ENCODE results near the gene TESPA1. TPM values are rescaled to one million over a fixed set of nuclear protein-coding genes. Genes with fewer than 3 reads are reported as not detected.

The TESPA1 gene
- total and polyA plus RNA-seq, 2 experiments from 2014 or later = 0.34 TPM; not detected in 1

DNA sequence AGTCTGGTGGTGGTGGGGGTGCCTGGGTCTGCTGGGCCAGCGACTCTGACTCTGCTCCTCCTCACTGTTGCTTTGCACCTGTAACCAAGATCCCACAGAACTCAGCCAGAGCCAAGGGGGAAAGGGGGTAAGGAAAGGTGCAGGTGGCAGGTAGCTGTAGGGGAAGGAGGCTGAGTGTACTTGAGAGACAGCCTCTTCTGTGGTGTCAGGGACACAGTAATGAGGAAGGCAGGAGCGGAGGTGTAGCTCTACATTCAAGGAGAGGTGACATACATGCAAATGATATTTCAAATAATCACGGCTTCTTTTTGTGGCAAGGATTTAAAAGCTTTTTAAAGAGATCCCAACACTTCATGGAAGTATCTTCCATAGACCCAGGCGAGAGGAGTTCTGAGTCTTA is 23.4 kb downstream of the TESPA1 start:
- no peaks in the 10 kb centered on the region for H3K36me3 Mint-ChIP-seq (ENCODE audit: low read depth)

More for the DNA sequence above, 23.4 kb downstream of the TESPA1 start:
- H3K27ac ChIP-seq (ENCODE audit: low read depth) = no peak overlapping the region
- no peak overlapping the region for H3K4me2 ChIP-seq
- H3K4me1 Mint-ChIP-seq = peaks cover 16% of the 10 kb centered on the region; the same call in 2 of the 3 replicates
- no peaks in the 10 kb centered on the region; the same call in 1 of the 2 replicates for H3K4me1 ChIP-seq (ENCODE audit: insufficient read depth)
- no peaks in the 10 kb centered on the region for H3K36me3 ChIP-seq (ENCODE audit: insufficient read depth)
- H3F3A ChIP-seq (replicated peaks; ENCODE audit: low read depth) = no peaks in the 10 kb centered on the region
- DNase-seq (ENCODE audit: low spot score) (no peak), ATAC-seq (no peak)
- H3K9me2 ChIP-seq (ENCODE audit: insufficient read depth) = peaks cover 12% of the 10 kb centered on the region; the same call in 1 of the 2 replicates
- TF ChIP-seq ZNF331 (CRISPR knock-in tag; IDR thresholded peaks at IDR 0.05; ENCODE audit: low read depth) = no peak
- no peak for TF ChIP-seq STAT1 (IDR thresholded peaks at IDR 0.05; ENCODE audit: unreplicated experiment)
- no peak for TF ChIP-seq REST (IDR thresholded peaks at IDR 0.05; ENCODE audit: unreplicated experiment)
- TF ChIP-seq, protein P1, sequence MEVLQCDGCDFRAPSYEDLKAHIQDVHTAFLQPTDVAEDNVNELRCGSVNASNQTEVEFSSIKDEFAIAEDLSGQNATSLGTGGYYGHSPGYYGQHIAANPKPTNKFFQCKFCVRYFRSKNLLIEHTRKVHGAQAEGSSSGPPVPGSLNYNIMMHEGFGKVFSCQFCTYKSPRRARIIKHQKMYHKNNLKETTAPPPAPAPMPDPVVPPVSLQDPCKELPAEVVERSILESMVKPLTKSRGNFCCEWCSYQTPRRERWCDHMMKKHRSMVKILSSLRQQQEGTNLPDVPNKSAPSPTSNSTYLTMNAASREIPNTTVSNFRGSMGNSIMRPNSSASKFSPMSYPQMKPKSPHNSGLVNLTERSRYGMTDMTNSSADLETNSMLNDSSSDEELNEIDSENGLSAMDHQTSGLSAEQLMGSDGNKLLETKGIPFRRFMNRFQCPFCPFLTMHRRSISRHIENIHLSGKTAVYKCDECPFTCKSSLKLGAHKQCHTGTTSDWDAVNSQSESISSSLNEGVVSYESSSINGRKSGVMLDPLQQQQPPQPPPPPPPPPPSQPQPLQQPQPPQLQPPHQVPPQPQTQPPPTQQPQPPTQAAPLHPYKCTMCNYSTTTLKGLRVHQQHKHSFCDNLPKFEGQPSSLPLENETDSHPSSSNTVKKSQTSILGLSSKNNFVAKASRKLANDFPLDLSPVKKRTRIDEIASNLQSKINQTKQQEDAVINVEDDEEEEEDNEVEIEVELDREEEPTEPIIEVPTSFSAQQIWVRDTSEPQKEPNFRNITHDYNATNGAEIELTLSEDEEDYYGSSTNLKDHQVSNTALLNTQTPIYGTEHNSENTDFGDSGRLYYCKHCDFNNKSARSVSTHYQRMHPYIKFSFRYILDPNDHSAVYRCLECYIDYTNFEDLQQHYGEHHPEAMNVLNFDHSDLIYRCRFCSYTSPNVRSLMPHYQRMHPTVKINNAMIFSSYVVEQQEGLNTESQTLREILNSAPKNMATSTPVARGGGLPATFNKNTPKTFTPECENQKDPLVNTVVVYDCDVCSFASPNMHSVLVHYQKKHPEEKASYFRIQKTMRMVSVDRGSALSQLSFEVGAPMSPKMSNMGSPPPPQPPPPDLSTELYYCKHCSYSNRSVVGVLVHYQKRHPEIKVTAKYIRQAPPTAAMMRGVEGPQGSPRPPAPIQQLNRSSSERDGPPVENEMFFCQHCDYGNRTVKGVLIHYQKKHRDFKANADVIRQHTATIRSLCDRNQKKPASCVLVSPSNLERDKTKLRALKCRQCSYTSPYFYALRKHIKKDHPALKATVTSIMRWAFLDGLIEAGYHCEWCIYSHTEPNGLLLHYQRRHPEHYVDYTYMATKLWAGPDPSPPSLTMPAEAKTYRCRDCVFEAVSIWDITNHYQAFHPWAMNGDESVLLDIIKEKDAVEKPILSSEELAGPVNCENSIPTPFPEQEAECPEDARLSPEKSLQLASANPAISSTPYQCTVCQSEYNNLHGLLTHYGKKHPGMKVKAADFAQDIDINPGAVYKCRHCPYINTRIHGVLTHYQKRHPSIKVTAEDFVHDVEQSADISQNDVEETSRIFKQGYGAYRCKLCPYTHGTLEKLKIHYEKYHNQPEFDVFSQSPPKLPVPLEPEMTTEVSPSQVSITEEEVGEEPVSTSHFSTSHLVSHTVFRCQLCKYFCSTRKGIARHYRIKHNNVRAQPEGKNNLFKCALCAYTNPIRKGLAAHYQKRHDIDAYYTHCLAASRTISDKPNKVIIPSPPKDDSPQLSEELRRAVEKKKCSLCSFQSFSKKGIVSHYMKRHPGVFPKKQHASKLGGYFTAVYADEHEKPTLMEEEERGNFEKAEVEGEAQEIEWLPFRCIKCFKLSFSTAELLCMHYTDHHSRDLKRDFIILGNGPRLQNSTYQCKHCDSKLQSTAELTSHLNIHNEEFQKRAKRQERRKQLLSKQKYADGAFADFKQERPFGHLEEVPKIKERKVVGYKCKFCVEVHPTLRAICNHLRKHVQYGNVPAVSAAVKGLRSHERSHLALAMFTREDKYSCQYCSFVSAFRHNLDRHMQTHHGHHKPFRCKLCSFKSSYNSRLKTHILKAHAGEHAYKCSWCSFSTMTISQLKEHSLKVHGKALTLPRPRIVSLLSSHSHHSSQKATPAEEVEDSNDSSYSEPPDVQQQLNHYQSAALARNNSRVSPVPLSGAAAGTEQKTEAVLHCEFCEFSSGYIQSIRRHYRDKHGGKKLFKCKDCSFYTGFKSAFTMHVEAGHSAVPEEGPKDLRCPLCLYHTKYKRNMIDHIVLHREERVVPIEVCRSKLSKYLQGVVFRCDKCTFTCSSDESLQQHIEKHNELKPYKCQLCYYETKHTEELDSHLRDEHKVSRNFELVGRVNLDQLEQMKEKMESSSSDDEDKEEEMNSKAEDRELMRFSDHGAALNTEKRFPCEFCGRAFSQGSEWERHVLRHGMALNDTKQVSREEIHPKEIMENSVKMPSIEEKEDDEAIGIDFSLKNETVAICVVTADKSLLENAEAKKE (CRISPR knock-in tag; IDR thresholded peaks at IDR 0.05) = no peak
- no peak for TF ChIP-seq ETS1 (IDR thresholded peaks at IDR 0.05)
- no peak for TF ChIP-seq EZH2 (IDR thresholded peaks at IDR 0.05; ENCODE audit: low read depth, unreplicated experiment)
- no peak for TF ChIP-seq NANOG (IDR thresholded peaks at IDR 0.05; ENCODE audit: borderline replicate concordance)
- no peak for TF ChIP-seq EZH2phosphoT487 (IDR thresholded peaks at IDR 0.05; ENCODE audit: unreplicated experiment)
- no peak for TF ChIP-seq POLR2AphosphoS5 (IDR thresholded peaks at IDR 0.05; ENCODE audit: low read depth)
- TF ChIP-seq JUNB (IDR thresholded peaks at IDR 0.05; ENCODE audit: unreplicated experiment) = no peak
- no peak for TF ChIP-seq ZNF114 (CRISPR knock-in tag; IDR thresholded peaks at IDR 0.05)
- no peak for TF ChIP-seq CTCF (conservative IDR thresholded peaks at IDR 0.05; ENCODE audit: low read depth in 2 of 2)
- TF ChIP-seq CREB1 (CRISPR knock-in tag; IDR thresholded peaks at IDR 0.05; ENCODE audit: low read depth) = no peak
- no peak overlapping the region for H3K4me3 Mint-ChIP-seq
- no peaks in the 10 kb centered on the region for H3K9me3 Mint-ChIP-seq
- H4K20me1 ChIP-seq (replicated peaks; ENCODE audit: insufficient read depth) = no peaks in the 10 kb centered on the region
- no peak overlapping the region for H2AFZ ChIP-seq
- H3K4me3 ChIP-seq = no peak overlapping the region
- H3K27me3 ChIP-seq (ENCODE audit: insufficient read depth) = no peaks in the 10 kb centered on the region
- H3K79me2 ChIP-seq (replicated peaks; ENCODE audit: insufficient read depth) = no peaks in the 10 kb centered on the region
- H3K27me3 Mint-ChIP-seq (ENCODE audit: insufficient read depth, low read depth, poor library complexity) = peaks cover 1% of the 10 kb centered on the region
- no peak overlapping the region for H3K27ac Mint-ChIP-seq

All from GM23338 (cell line).